GM19452 (cell line): ENCODE data around the gene PDE4B.
"Not testable (repeated sequence)": the region's sequence is repeated elsewhere in the genome, so short reads cannot be mapped to it uniquely, and the experiment has no call there.

Experiments
- ATAC-seq: cut with Tn5 transposase; IDR thresholded peaks from one replicate; pipeline ENCODE4 v1.9.1; 2021; ENCODE audit not compliant: unreplicated experiment

PDE4B gene

GRCh38 chr1:65813956-65814355 is 21.3 kb downstream of the PDE4B start:
- ATAC-seq: no peak

GRCh38 chr1:65814752-65815151 is 22.1 kb downstream of the PDE4B start:
- ATAC-seq: no peak

DNA sequence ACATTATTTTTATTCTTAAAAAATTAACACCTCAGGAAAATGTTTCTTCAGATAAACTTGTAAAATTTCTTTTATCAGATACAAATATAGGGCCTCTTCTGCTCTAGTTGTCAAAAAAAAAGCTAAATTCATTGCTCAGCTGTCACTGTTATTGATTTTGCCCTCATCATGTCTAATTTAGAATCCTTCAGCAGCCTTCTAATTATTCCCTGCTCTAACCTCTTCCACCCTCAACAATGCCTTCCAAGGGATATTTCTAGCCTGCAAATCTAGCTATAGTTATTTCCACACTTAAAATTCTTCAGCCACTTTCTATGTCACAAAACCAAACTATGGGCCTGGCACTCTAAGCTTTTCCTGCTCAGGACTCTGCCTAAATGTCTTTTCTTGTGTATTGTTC is 25.2 kb downstream of the PDE4B start:
- ATAC-seq: no peak

DNA sequence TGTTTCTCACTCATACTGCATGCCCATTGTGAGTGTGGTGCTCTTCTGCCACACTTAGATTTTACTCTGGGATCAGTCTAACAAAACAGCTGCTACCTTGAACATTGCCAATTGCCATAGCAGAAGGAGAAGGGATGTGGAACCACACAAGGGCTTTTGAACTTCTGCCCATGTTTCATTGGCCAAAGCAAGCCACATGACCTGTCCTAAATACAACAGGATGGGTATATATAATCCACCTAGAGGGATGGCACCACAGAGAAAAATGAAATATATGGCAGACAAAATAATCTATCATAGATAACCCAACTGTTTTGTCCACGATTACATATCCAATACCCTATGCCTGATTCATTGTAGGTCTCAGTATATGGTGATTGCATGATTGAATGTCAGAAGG is 26.3 kb downstream of the PDE4B start:
- no peak for ATAC-seq

DNA sequence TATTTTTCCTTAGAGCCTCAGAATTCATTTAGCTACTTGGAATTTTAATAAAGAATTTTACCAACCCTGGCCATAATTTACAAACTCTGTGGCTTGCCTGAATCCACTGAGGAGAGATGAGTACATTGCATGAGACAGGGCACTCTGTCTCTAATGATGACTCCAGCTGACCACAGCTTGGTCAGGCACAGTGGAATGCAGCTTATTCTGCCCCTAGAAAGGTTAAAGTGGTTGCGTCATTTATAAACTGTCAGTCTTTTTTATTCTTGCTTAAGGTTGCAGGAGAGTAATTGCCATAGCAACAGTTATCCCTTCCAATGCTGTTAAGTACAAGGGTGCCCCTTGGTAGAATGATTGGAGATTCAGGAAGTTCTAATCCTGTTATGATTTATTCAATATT is 28.3 kb downstream of the PDE4B start:
- no peak for ATAC-seq

- ATAC-seq: no peak
Observed at GRCh38 chr1:65821386-65821785, 28.7 kb downstream of the PDE4B start.

DNA sequence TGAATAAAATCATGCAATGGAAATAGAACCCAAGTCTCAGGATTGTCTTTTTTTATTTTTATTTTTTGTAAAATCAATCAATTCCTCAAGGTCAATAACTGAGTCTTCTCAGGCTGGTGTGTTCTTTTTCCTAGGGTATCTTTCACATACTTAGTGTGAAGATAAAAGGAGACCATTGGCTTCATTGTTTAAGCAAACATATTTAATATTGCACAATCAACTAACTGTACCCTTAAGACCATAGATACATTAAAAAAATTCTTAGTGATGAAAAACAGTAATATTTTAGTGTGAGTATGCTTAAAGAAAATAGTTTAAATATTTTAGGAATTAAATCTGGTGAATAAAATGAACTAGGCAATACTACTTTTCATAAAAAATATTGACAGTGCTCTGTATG is 31.4 kb downstream of the PDE4B start:
- ATAC-seq: no peak

DNA sequence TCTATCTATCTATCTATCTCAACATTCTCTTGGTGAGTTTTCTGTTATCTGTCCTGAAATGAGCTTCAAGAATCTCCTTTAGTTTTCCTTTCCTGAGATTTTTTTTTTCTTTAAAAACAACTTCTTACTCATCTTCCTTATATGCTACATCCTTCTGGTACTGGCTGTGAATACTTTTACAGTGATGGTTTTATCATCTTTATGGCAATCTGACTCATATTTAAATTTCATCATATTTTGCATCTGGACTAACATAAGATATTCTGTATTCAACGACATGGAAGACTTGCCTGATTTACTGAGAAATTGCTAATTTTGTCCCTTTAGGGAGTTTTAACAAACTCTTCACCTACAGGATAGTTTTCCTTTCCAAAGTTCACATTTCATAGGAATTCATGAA is 33.0 kb downstream of the PDE4B start:
- ATAC-seq: no peak

DNA sequence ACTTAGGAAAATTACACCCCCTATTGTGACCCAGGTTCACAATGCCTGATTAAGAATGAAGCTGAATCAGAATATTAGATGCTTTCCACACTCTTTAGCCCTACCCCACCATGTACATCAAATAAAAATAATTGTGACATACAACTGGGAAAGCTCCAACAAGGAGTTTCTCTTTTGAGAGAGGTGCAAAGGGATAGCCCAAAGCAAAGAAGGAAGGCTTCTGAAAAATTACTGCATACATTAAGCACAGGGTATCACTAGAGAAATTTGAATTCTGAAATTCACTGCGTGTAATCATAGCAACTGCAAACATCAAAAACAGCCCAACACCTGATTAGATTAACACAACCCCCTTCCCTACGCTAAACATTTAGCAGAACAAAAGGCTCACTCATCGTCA is 34.1 kb downstream of the PDE4B start:
- ATAC-seq: no peak

DNA sequence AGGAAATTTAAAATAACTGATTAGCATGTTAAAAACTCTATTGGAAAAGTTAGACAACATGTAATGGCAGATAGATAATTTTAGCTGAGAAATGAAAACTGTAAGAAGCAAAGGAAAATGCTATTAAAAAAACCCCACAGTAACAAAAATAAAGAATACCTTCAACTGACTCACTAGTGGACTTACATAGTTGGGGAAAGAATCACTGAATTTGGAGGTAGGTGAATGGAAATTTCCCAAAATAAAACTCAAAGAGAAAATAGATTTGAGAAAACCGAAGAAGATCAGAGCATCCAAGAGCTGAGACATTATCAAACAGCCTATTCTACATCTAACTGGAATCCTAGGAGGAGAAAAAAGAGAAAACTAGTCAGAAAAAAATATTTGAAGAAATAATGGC is 34.7 kb downstream of the PDE4B start:
- no peak for ATAC-seq

DNA sequence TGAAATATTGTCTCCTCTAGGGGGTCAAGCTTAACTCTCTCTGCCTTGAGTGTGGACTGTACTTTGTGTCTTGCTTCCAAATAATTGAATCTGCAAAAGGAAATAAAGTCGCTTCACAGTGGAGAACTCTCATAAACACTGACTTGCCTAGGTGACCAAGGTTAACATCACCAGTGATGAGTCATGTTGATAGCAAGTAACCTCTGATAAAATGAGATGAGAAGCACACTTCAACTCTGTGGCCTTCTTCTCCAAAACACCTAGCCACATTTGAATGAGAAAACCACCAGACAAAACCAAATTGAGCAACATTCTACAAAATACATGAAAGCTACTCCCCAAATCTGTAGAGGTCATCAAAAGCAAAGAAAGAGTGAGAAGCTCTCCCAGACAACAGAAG is 37.6 kb downstream of the PDE4B start:
- ATAC-seq: peak; percentile 88

- no peak for ATAC-seq
Observed at GRCh38 chr1:65832296-65832695, 39.6 kb downstream of the PDE4B start.

GRCh38 chr1:65836686-65837085 is 44.0 kb downstream of the PDE4B start:
- ATAC-seq: no peak

DNA sequence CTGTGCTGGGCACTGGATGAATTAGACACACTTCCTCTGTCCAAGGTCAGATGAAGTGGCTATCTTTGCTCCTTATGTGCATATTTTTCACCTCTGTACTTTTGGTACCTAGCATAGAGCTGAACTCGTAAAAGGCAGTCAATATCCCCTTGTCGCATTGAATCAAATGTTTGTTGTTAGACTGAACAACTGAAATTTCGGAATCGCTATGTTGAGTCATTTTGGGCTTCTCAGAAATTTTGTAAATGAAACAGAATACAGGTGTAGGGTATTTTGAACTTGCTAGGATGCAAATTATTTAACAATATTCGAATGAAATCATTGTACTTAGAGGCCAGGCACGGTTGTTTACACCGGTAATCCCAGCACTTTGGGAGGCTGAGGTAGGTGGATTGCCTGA is 48.0 kb downstream of the PDE4B start:
- ATAC-seq: no peak

- ATAC-seq: no peak
Observed at GRCh38 chr1:65844296-65844695, 51.6 kb downstream of the PDE4B start.

- ATAC-seq: no peak
Observed at GRCh38 chr1:65844821-65845534, 52.3 kb downstream of the PDE4B start.

- ATAC-seq: no peak
Observed at GRCh38 chr1:65845535-65846060, 52.9 kb downstream of the PDE4B start.

DNA sequence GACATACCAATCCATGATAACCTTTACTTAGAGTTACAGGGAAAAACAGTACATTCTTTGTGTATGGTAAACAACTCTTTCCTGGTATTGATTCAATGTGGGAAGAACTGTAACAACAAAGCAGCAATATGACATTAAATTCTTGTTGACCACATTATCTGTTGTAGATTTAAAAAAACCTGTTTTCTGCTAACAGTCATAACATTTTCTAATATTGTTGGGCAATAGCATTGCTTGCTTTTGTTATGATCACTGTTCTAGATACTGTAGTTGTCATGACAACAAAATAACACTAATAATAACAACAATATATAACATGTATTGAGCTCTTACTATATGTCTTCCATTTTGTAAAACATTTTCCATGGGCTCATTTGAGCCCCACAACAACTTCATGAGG is 54.2 kb downstream of the PDE4B start:
- no peak for ATAC-seq

GRCh38 chr1:65850281-65850680 is 57.6 kb downstream of the PDE4B start:
- ATAC-seq: no peak

GRCh38 chr1:65856591-65856990 is 63.9 kb downstream of the PDE4B start:
- ATAC-seq: not testable (repeated sequence)

DNA sequence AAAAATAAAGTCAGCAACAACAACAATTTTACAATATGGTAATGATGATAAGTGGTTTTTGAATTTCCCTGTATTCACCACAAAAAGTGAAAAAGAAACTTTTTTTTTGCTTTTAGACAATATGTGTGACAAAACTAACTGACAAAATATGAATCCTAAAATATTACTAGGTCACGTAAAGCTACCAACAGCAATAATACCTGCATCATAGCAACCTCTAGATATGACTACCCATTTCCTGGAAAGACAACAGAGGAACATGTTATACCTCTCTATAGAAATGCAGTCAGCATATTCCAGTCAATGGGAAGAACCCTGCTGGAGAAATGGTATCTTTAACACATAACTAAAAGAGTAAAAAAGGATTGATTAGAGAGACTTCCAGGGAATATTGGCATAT is 73.7 kb downstream of the PDE4B start:
- peak; percentile 84 for ATAC-seq

GRCh38 chr1:65872301-65872700 is 79.6 kb downstream of the PDE4B start:
- no peak for ATAC-seq

DNA sequence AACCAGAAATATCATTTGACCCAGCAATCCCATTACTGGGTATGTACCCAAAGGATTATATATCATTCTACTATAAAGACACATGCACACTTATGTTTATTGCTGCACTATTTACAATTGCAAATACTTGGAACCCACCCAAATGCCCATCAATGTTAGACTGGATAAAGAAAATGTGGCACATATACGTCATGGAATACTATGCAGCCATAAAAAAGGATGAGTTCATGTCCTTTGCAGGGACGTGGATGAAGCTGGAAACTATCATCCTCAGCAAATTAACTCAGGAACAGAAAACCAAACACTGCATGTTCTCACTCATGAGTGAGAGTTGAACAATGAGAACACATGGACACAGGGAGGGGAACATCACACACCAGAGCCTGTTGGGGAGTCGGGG is 85.6 kb downstream of the PDE4B start:
- ATAC-seq: not testable (repeated sequence)
